GM12878 (cell line): ENCODE data around the gene DUSP22. TPM values are rescaled to one million over a fixed set of nuclear protein-coding genes. Genes with fewer than 3 reads are reported as not detected.
"Not testable (repeated sequence)": the region's sequence is repeated elsewhere in the genome, so short reads cannot be mapped to it uniquely, and the experiment has no call there.

ENCODE experiments used
- ATAC-seq: fragments of 200-7000 bp; cut with Tn5 transposase; 3 replicates; pipeline ENCODE4 v1.9.1; 2020; ENCODE audit warnings: mild to moderate bottlenecking, moderate library complexity
- BruUV-seq: library from RNA; stranded (reverse); fragments of 400-500 nt; replicated peaks from 2 replicates; lab custom pipeline; 2021; lab: Mats Ljungman, UMichigan
- CTCF ChIA-PET: fragments of 300-600 bp; sonication (Branson Sonifier 250); formaldehyde crosslinking; extraction: SDS; loops from one replicate; lab custom pipeline; 2021; ENCODE audit warnings: inconsistent platforms; lab: Yijun Ruan, JAX
- POLR2A ChIA-PET: fragments of 350-600 bp; formaldehyde crosslinking; extraction: SDS; loops from one replicate; lab custom pipeline; 2021; ENCODE audit warnings: inconsistent platforms; lab: Charles Lee
- RAD21 ChIA-PET: fragments of 300-600 bp; sonication (Branson Sonifier 250); formaldehyde crosslinking; loops from one replicate; lab custom pipeline; 2023; ENCODE audit warnings: antibody characterized with exemption; ENCODE audit not compliant: unreplicated experiment; lab: Charles Lee
- SMC1A ChIA-PET: fragments of 300-600 bp; sonication (Branson Sonifier 250); formaldehyde crosslinking; loops from one replicate; lab custom pipeline; 2023; ENCODE audit not compliant: unreplicated experiment, uncharacterized antibody; lab: Charles Lee
- DNase-seq: peaks from one replicate; pipeline ENCODE4 v3.0.0-alpha.2; 2011; ENCODE audit warnings: low read depth, low spot score
- FAIRE-seq: peaks from 3 replicates; lab custom pipeline; 2011; peaks lifted over from hg19 to GRCh38; lab: Jason Lieb, UNC
- H2AFZ ChIP-seq: 2 replicates; pipeline ENCODE4 v1.6.0; 2011; ENCODE audit warnings: low read depth, low read length, control low read depth; ENCODE audit not compliant: control insufficient read depth
- H3K27ac ChIP-seq: 2 replicates; pipeline ENCODE4 v1.5.1; 2011; ENCODE audit warnings: control low read depth; ENCODE audit not compliant: control insufficient read depth, insufficient read depth
- H3K27me3 ChIP-seq, 2 experiments: replicated peaks in 1 of 2; 2 replicates each; pipeline versions ENCODE4 v1.6.0 to v1.6.1; 2011; ENCODE audit warnings: low read length in 1 of 2; ENCODE audit not compliant: control insufficient read depth in 2 of 2, insufficient read depth in 2 of 2
- H3K36me3 ChIP-seq, 2 experiments: 2 replicates each; pipeline ENCODE4 v1.5.1; 2011; ENCODE audit warnings: low read length in 1 of 2; ENCODE audit not compliant: control insufficient read depth in 2 of 2, insufficient read depth in 2 of 2
- H3K4me1 ChIP-seq: 2 replicates; pipeline ENCODE4 v1.6.1; 2011; ENCODE audit warnings: mild to moderate bottlenecking, low read length, moderate library complexity, mixed read lengths; ENCODE audit not compliant: control insufficient read depth, insufficient read depth
- H3K4me2 ChIP-seq: 2 replicates; pipeline ENCODE4 v1.6.0; 2011; ENCODE audit warnings: control low read depth; ENCODE audit not compliant: control insufficient read depth, insufficient read depth
- H3K4me3 ChIP-seq: fragments of 200-600 bp; sonication (generic); 2 replicates; pipeline ENCODE4 v1.5.1; 2016
- H3K79me2 ChIP-seq: 2 replicates; pipeline ENCODE4 v1.6.0; 2011; ENCODE audit warnings: low read length; ENCODE audit not compliant: control insufficient read depth, insufficient read depth
- H3K9ac ChIP-seq: 2 replicates; pipeline ENCODE4 v1.8.0; 2011; ENCODE audit warnings: low read length, control low read depth, mixed read lengths; ENCODE audit not compliant: control insufficient read depth, insufficient read depth
- H3K9me3 ChIP-seq: replicated peaks from 3 replicates; pipeline ENCODE4 v1.5.1; 2011; ENCODE audit warnings: mild to moderate bottlenecking, low read length; ENCODE audit not compliant: control insufficient read depth, insufficient read depth
- H4K20me1 ChIP-seq: 2 replicates; pipeline ENCODE4 v1.6.0; 2011; ENCODE audit not compliant: control insufficient read depth, insufficient read depth
- CEBPB ChIP-seq, 2 experiments: fragments of 150-350 bp in 1 of 2; IDR thresholded peaks; 2 replicates each; pipeline ENCODE4 v1.6.1; 2012 to 2014; ENCODE audit warnings: low read depth in 2 of 2, low read length in 2 of 2, borderline replicate concordance in 1 of 2, inconsistent platforms in 1 of 2
- IRF4 ChIP-seq: IDR thresholded peaks from 2 replicates; pipeline ENCODE4 v1.6.1; 2011; ENCODE audit warnings: low read depth, low read length
- SRF ChIP-seq, 2 experiments: IDR thresholded peaks; 2 replicates each; pipeline ENCODE4 v1.6.1; 2011; ENCODE audit warnings: low read depth in 2 of 2, low read length in 2 of 2, mild to moderate bottlenecking in 1 of 2, moderate library complexity in 1 of 2
- STAT1 ChIP-seq: fragments of 450-650 bp; conservative IDR thresholded peaks from 2 replicates; pipeline ENCODE4 v1.6.1; 2014; ENCODE audit warnings: antibody characterized with exemption, mild to moderate bottlenecking
- WGBS: methylation state at CpG from one replicate; pipeline ENCODE4 v1.1.6; 2016; ENCODE audit warnings: low lambda C conversion rate; ENCODE audit not compliant: insufficient replicate concordance, insufficient coverage; ENCODE audit errors: missing lambda C conversion rate; 5-methylcytosine and 5-hydroxymethylcytosine counted together
- in situ Hi-C: fragments of 300-500 bp; cut with MboI; formaldehyde crosslinking; loops from 9 replicates; pipeline ENCODE4 v1.14.3; 2018; ENCODE audit warnings: mixed read lengths
- intact Hi-C: fragments of 100-400 bp; cut with micrococcal nuclease; formaldehyde crosslinking; loops from one replicate; pipeline ENCODE4 v1.14.2; 2022; ENCODE audit not compliant: unreplicated experiment
- polyA plus RNA-seq, 11 experiments: library from polyadenylated mRNA; depleted of rRNA in 4 of 11; unstranded in 6 of 11; stranded (reverse) in 5 of 11; fragments of >200 nt; fragmentation: Nextera tagmentation in 4 of 11; fragmentation: Illumina TruSeq in 1 of 11; extraction: Ambion mirVana in 4 of 11; extraction: Trizol in 1 of 11; gene quantifications; 1 replicate in 1 of 11; 2 replicates in 10 of 11; pipeline versions ENCODE4 v1.2.1 to v1.2.3, GENCODE V29; 2011 to 2016; ENCODE audit warnings: inconsistent platforms in 2 of 11, missing spikeins in 2 of 11, low read depth in 1 of 11
- total RNA-seq, 4 experiments: library from RNA; depleted of rRNA in 3 of 4; stranded (reverse); fragments of >200 nt in 3 of 4; fragmentation: Illumina TruSeq in 1 of 4; extraction: Trizol in 1 of 4; gene quantifications; 2 replicates each; pipeline versions ENCODE4 v1.2.1 to v1.2.3, GENCODE V29; 2013 to 2021

The DUSP22 gene
- total and polyA plus RNA-seq, 10 of the 15 experiments (the other 5 are each of a cell fraction or from before 2014, with no cell fraction given): 78.9 to 156 (median 107) TPM

DNA sequence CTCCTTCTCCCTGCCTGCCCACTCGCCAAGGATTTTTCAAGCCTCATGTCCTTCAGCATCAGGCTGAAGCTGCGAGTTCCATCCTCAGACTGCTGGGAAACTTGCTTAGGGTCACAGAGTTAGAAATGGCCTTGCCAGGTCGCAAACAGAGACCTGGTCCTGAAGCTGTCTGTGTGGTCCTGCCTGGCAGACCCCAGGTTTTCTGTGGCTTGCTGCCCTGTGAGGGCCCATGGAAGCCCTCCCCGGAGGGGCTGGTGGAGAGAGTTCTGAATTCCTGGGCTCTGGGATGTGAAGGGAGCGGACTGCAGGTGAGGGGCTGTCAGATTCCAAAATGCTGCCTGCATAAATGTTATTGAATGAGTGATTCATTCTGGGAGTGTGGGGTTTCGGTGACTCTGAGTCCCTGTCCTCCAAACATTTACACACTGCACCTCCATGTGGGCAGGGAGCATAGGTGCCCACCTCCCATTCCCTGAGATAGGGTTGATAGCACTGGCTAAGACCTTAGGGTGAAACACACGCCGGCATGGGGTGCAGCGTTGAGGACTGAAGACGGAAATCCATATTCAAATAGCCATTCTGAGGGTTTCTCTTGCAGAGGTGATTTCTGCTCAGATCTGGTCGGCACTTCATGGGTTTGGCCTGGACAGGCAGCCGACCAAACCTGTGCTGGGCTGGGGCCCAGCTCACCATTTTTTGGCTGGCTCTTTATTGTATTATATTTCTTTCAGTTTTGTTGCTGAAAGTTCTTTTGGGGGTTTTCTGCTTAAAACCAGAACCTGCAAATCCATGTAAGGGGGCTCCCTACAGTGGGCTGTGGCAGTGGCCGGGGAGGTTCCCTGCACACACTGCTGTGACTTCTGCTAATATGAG lies 77.5 kb downstream of the DUSP22 start:
- Histone ChIP-seq H3K4me3 (no peak overlapping the region), H2AFZ (no peak overlapping the region), H3K9ac (no peak overlapping the region), H3K9me3 (no peaks in the 10 kb centered on the region; the same call in 2 of the 3 replicates), H3K4me2 (no peak overlapping the region), H3K36me3 (no peaks in the 10 kb centered on the region), H3K79me2 (no peaks in the 10 kb centered on the region), H4K20me1 (no peaks in the 10 kb centered on the region), H3K27ac (no peak overlapping the region), H3K4me1 (peaks cover 22% of the 10 kb centered on the region), H3K27me3 (no peaks in the 10 kb centered on the region)
- WGBS: 63% methylated on average over 13 of the region's 13 CpGs
- no peak for FAIRE-seq
- ATAC-seq: no peak
- SMC1A ChIA-PET: interaction anchor here (0.8 to 1.4 kb wide), 5 partner anchors 10 to 37 kb away, joined by 3 to 5 read pairs (median 4); no protein-coding TSS in a partner anchor
- CTCF ChIA-PET: interaction anchor here (0.5 to 1.1 kb wide), 2 partner anchors 10 to 25 kb away, joined by 3 read pairs; no protein-coding TSS in a partner anchor
- RAD21 ChIA-PET: interaction anchor here (1.3 kb wide), 1 partner anchor 13 kb away, joined by 3 read pairs; no protein-coding TSS in a partner anchor
- in situ Hi-C loops: no loop called here
- POLR2A ChIA-PET: interaction anchor here (0.5 to 1.8 kb wide), 2 partner anchors 14 to 74 kb away, joined by 4 to 5 read pairs; no protein-coding TSS in a partner anchor
- TF ChIP-seq SRF (IDR thresholded peaks at IDR 0.05; ENCODE audit: low read depth in 2 of 2, low read length in 2 of 2) (0 out of 4 replicates have a peak, but pooled peaks of 1 of the 2 experiments have one; percentile 2), STAT1 (no peak)
- intact Hi-C loops: no loop called here
- no TSS peak for BruUV-seq
- no peak for DNase-seq

DNA sequence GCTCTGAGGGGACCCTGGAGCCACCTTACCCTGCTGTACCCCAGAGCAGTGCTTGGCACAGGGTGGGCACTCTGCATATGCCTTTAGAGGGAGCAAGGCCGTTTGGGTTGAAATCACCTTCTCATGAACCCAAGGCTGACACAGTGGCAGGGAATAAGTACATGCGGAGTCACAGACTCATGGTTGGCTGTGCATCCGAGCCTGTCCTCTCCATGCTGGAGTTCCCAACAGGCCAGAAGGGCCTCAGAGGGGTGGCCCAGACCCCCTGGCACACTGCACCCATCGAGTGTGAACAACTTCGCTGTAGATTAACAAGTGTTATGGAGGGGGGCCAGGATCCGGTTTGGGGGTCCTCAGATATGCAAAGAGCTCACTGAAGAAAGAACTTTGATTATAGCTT lies 78.3 kb downstream of the DUSP22 start:
- ATAC-seq (no peak), FAIRE-seq (no peak), DNase-seq (no peak)
- H4K20me1 ChIP-seq: no peaks in the 10 kb centered on the region
- H3K4me2 ChIP-seq: no peak overlapping the region
- TF ChIP-seq IRF4: no peak
- no peak for TF ChIP-seq CEBPB (IDR thresholded peaks at IDR 0.05; ENCODE audit: borderline replicate concordance in 1 of 2, low read depth in 2 of 2, low read length in 2 of 2)
- no peak overlapping the region for H3K27ac ChIP-seq
- ChIA-PET CTCF (interaction anchor here (0.5 to 0.9 kb wide), 2 partner anchors 13 to 26 kb away, joined by 3 read pairs; no protein-coding TSS in a partner anchor), RAD21 (interaction anchor here (1.3 kb wide), 1 partner anchor 14 kb away, joined by 3 read pairs; no protein-coding TSS in a partner anchor), POLR2A (interaction anchor here (1.8 kb wide), 1 partner anchor 15 kb away, joined by 5 read pairs; no protein-coding TSS in a partner anchor), SMC1A (interaction anchor here (0.8 to 2.7 kb wide), 4 partner anchors 10 to 38 kb away, joined by 3 to 8 read pairs (median 4); no protein-coding TSS in a partner anchor)
- no peaks in the 10 kb centered on the region for H3K79me2 ChIP-seq
- H3K4me1 ChIP-seq: peaks cover 15% of the 10 kb centered on the region
- no peak overlapping the region for H3K4me3 ChIP-seq
- intact Hi-C loops: no loop called here
- H2AFZ ChIP-seq: no peak overlapping the region
- in situ Hi-C loops: no loop called here
- no peaks in the 10 kb centered on the region for H3K36me3 ChIP-seq
- no TSS peak for BruUV-seq
- no peaks in the 10 kb centered on the region for H3K27me3 ChIP-seq
- WGBS: 59% methylated on average over 6 of the region's 6 CpGs
- no peak overlapping the region for H3K9ac ChIP-seq
- no peaks in the 10 kb centered on the region; the same call in 2 of the 3 replicates for H3K9me3 ChIP-seq

DNA sequence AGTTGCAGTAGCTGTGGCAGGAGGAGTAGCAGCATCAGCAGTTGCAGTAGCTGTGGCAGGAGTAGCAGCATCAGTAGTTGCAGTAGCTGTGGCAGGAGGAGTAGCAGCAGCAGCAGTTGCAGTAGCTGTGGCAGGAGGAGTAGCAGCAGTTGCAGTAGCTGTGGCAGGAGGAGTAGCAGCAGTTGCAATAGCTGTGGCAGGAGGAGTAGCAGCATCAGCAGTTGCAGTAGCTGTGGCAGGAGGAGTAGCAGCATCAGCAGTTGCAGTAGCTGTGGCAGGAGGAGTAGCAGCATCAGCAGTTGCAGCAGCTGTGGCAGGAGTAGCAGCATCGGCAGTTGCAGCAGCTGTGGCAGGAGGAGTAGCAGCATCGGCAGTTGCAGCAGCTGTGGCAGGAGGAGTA lies 79.6 kb downstream of the DUSP22 start:
- H3K9me3 ChIP-seq, CTCF ChIA-PET, POLR2A ChIA-PET, H3K27me3 ChIP-seq, H3K27ac ChIP-seq, ATAC-seq, H3K4me2 ChIP-seq, in situ Hi-C loops, H2AFZ ChIP-seq, BruUV-seq, H3K36me3 ChIP-seq, H4K20me1 ChIP-seq, H3K79me2 ChIP-seq, DNase-seq, FAIRE-seq, H3K4me3 ChIP-seq, H3K9ac ChIP-seq, intact Hi-C loops: not testable (repeated sequence)
- peaks cover 13% of the 10 kb centered on the region for H3K4me1 ChIP-seq
- ChIA-PET RAD21 (interaction anchor here (1.5 kb wide), 2 partner anchors 34 to 144 kb away, joined by 4 to 5 read pairs; no protein-coding TSS in a partner anchor), SMC1A (interaction anchor here (0.7 to 3.6 kb wide), 7 partner anchors 10 to 144 kb away, joined by 3 to 13 read pairs (median 4); no protein-coding TSS in a partner anchor)
- WGBS: 87% methylated on average over 2 of the region's 2 CpGs
